ENCODE results near the gene ZFAND6.

The ZFAND6 gene

GRCh38 chr15:80173022-80173759 is 113.7 kb downstream of the ZFAND6 start:
- DNase-seq, result peak; percentile 45

GRCh38 chr15:80174017-80174746 is 114.7 kb downstream of the ZFAND6 start:
- no peak for DNase-seq

GRCh38 chr15:80175436-80175835 is 116.0 kb downstream of the ZFAND6 start:
- no peak for DNase-seq

- no peak for DNase-seq
These were observed 117.0 kb downstream of the ZFAND6 start for GRCh38 chr15:80176443-80176842.

- DNase-seq, result no peak
These were observed 117.7 kb downstream of the ZFAND6 start for GRCh38 chr15:80177156-80177555.

- DNase-seq, result no peak
These were observed 119.7 kb downstream of the ZFAND6 start for GRCh38 chr15:80179025-80179759.

- DNase-seq, result no peak
These were observed 120.5 kb downstream of the ZFAND6 start for GRCh38 chr15:80179935-80180334.

GRCh38 chr15:80180468-80180867 is 121.0 kb downstream of the ZFAND6 start:
- DNase-seq, result no peak

GRCh38 chr15:80180986-80181385 is 121.5 kb downstream of the ZFAND6 start:
- no peak for DNase-seq

- no peak for DNase-seq
These were observed 123.3 kb downstream of the ZFAND6 start for GRCh38 chr15:80182611-80183261.

- no peak for DNase-seq
These were observed 123.8 kb downstream of the ZFAND6 start for GRCh38 chr15:80183306-80183705.

- no peak for DNase-seq
These were observed 124.4 kb downstream of the ZFAND6 start for GRCh38 chr15:80183886-80184285.

- no peak for DNase-seq
These were observed 125.1 kb downstream of the ZFAND6 start for GRCh38 chr15:80184554-80184953.

GRCh38 chr15:80185152-80185551 is 125.7 kb downstream of the ZFAND6 start:
- no peak for DNase-seq

GRCh38 chr15:80186066-80186465 is 126.6 kb downstream of the ZFAND6 start:
- no peak for DNase-seq

- DNase-seq, result no peak
These were observed 127.1 kb downstream of the ZFAND6 start for GRCh38 chr15:80186597-80186996.

Data from NCI-H345 (cell line).